K562 treated with DMSO at 1 percent for 12 hours (cell line): Measurements from ENCODE around the gene PODXL. TPM values are rescaled to one million over a fixed set of nuclear protein-coding genes. Genes with fewer than 3 reads are reported as not detected.

Experiments
- total RNA-seq: library from RNA; unstranded; fragments of 300-600 nt; gene quantifications from 2 replicates; pipeline ENCODE4 v1.2.3, GENCODE V29; 2022; ENCODE audit not compliant: insufficient read depth

The PODXL gene
- total RNA-seq: 0.79 TPM in 1 of 2 replicates, not detected in the other

DNA sequence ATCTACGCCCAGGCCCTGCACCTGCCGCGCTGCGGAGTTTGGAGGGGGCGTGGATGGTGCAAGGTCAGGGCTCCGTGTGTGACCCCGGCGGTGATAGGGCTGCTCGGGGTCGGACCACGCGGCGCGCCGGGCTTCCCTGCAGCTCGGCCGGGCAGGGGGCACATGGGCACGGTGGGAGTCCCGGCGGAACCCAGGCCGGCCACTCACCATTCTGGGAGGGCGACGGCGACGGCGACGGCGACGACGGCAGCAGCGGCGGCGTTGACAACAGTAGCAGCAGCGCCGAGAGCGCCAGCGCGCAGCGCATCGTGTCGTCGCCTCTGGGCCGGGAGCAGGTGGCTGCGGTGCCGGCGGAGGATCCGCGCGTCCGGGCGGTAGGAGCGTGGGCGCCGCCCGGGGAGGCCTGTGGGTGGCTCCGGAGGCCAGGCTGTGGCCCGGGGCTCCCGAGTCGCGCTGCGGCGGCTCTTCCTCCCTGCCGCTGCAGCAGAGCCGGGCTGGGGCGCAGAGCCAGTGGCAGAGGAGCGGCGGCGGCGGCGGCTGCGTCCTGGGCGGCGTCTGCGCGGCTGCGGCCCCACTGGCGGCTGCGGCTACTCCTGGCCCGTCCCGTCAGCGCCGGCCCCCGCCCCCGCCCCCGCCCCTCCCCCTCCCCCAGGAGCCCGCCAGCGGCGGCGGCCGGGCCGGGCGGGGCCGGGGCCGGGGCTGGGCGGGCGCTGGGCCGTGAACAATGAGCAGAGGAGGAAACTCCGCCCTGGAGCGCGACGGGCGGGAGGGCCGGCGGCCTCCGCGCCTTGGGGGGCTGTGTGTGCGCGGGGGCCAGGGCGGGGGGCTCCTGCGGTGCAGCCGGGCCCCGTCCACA lies at the start of gene PODXL:
Gene PODXL (minus strand): TSS at position 576 of the 856 bp plus-strand sequence. CDS start 269 bp downstream, at position 307.

Other genes starting within 250 kb of the PODXL start
- gene MKLN1, start 228.8 kb downstream of the PODXL start, total RNA-seq: 11.4 and 27.0 TPM in 2 replicates